H9 (cell line): Measurements from ENCODE around the gene RGS3. TPM values are rescaled to one million over a fixed set of nuclear protein-coding genes. Genes with fewer than 3 reads are reported as not detected.

ENCODE experiments used
- DNase-seq: peaks from one replicate; pipeline ENCODE4 v3.0.0-alpha.2; 2017
- H2AFZ ChIP-seq: one replicate; pipeline ENCODE4 v1.6.1; 2013; ENCODE audit warnings: mild to moderate bottlenecking, low read length, control low read depth, moderate library complexity
- H2AK5ac ChIP-seq: 2 replicates; pipeline ENCODE4 v1.6.1; 2013; ENCODE audit warnings: low read length, control low read depth, mixed read lengths; ENCODE audit not compliant: insufficient read length
- H2BK120ac ChIP-seq: one replicate; pipeline ENCODE4 v1.6.1; 2013; ENCODE audit warnings: low read depth, mild to moderate bottlenecking, low read length, control low read depth, inconsistent platforms; ENCODE audit not compliant: poor library complexity, severe bottlenecking
- H2BK12ac ChIP-seq: 2 replicates; pipeline ENCODE4 v1.6.1; 2013; ENCODE audit warnings: low read length, control low read depth, mixed read lengths, low read depth; ENCODE audit not compliant: insufficient read length
- H2BK15ac ChIP-seq: 2 replicates; pipeline ENCODE4 v1.6.1; 2013; ENCODE audit warnings: low read depth, low read length, control low read depth
- H2BK20ac ChIP-seq: one replicate; pipeline ENCODE4 v1.6.1; 2013; ENCODE audit warnings: low read depth, mild to moderate bottlenecking, low read length, control low read depth, inconsistent platforms; ENCODE audit not compliant: poor library complexity, severe bottlenecking
- H2BK5ac ChIP-seq: 2 replicates; pipeline ENCODE4 v1.6.1; 2013; ENCODE audit warnings: low read length, control low read depth, mixed read lengths; ENCODE audit not compliant: insufficient read length
- H3K14ac ChIP-seq: 2 replicates; pipeline ENCODE4 v1.6.1; 2013; ENCODE audit warnings: low read length, control low read depth; ENCODE audit not compliant: insufficient read depth
- H3K18ac ChIP-seq: 2 replicates; pipeline ENCODE4 v1.6.1; 2013; ENCODE audit warnings: low read depth, mild to moderate bottlenecking, mixed read lengths, low read length, control low read depth; ENCODE audit not compliant: insufficient read length
- H3K23ac ChIP-seq: 2 replicates; pipeline ENCODE4 v1.6.1; 2013; ENCODE audit warnings: low read length, control low read depth, mixed read lengths, low read depth; ENCODE audit not compliant: insufficient read length
- H3K23me2 ChIP-seq: 2 replicates; pipeline ENCODE4 v1.6.1; 2013; ENCODE audit warnings: low read depth, mild to moderate bottlenecking, mixed read lengths, low read length, control low read depth; ENCODE audit not compliant: insufficient read length, poor library complexity, severe bottlenecking
- H3K27ac ChIP-seq: 2 replicates; pipeline ENCODE4 v1.5.1; 2013; ENCODE audit warnings: low read length, control low read depth, mixed read lengths, low read depth; ENCODE audit not compliant: insufficient read length
- H3K27me3 ChIP-seq: 2 replicates; pipeline ENCODE4 v1.6.1; 2013; ENCODE audit warnings: low read length, control low read depth, inconsistent platforms; ENCODE audit not compliant: insufficient read depth
- H3K4ac ChIP-seq: 2 replicates; pipeline ENCODE4 v1.6.1; 2013; ENCODE audit warnings: low read depth, mild to moderate bottlenecking, control low read depth, inconsistent platforms, low read length, moderate library complexity
- H3K4me1 ChIP-seq: 2 replicates; pipeline ENCODE4 v1.6.1; 2013; ENCODE audit warnings: low read length, control low read depth, inconsistent platforms; ENCODE audit not compliant: insufficient read depth
- H3K4me2 ChIP-seq: 2 replicates; pipeline ENCODE4 v1.6.1; 2013; ENCODE audit warnings: low read length, control low read depth, mixed read lengths; ENCODE audit not compliant: insufficient read length, insufficient read depth
- H3K56ac ChIP-seq: 2 replicates; pipeline ENCODE4 v1.6.1; 2013; ENCODE audit warnings: low read depth, mild to moderate bottlenecking, mixed read lengths, low read length, control low read depth; ENCODE audit not compliant: insufficient read length
- H3K79me1 ChIP-seq: 2 replicates; pipeline ENCODE4 v1.6.1; 2013; ENCODE audit warnings: low read depth, mild to moderate bottlenecking, moderate library complexity, low read length, control low read depth, inconsistent platforms; ENCODE audit not compliant: insufficient read depth, poor library complexity, severe bottlenecking
- H3K79me2 ChIP-seq: 2 replicates; pipeline ENCODE4 v1.6.1; 2013; ENCODE audit warnings: low read length, control low read depth, inconsistent platforms; ENCODE audit not compliant: insufficient read depth
- H3K9ac ChIP-seq: 2 replicates; pipeline ENCODE4 v1.6.1; 2013; ENCODE audit warnings: low read length, control low read depth, mixed read lengths; ENCODE audit not compliant: insufficient read length; ENCODE audit errors: extremely low read depth
- H3K9me3 ChIP-seq: one replicate; pipeline ENCODE4 v1.6.1; 2013; ENCODE audit warnings: low read depth, low read length, inconsistent platforms; ENCODE audit not compliant: control insufficient read depth
- H3T11ph ChIP-seq: one replicate; pipeline ENCODE4 v1.6.1; 2013; ENCODE audit warnings: mild to moderate bottlenecking, low read length, control low read depth, inconsistent platforms
- H4K20me1 ChIP-seq: one replicate; pipeline ENCODE4 v1.6.1; 2013; ENCODE audit not compliant: control insufficient read depth, insufficient read length, insufficient read depth
- H4K5ac ChIP-seq: 2 replicates; pipeline ENCODE4 v1.6.1; 2013; ENCODE audit warnings: low read depth, mild to moderate bottlenecking, mixed read lengths, low read length, control low read depth; ENCODE audit not compliant: insufficient read length
- H4K8ac ChIP-seq: replicated peaks from 2 replicates; pipeline ENCODE4 v1.6.1; 2013; ENCODE audit warnings: low read length, control low read depth, mixed read lengths, low read depth; ENCODE audit not compliant: insufficient read length
- H4K91ac ChIP-seq: 2 replicates; pipeline ENCODE4 v1.6.1; 2013; ENCODE audit warnings: low read depth, mild to moderate bottlenecking, moderate library complexity, mixed read lengths, low read length, control low read depth; ENCODE audit not compliant: insufficient read length
- H3K27ac Mint-ChIP-seq, 3 experiments: 2 replicates in 2 of 3; 3 replicates in 1 of 3; pipeline ENCODE4 v1.8.0; 2020 to 2021; ENCODE audit warnings: mixed read lengths in 3 of 3, mild to moderate bottlenecking in 1 of 3, moderate library complexity in 1 of 3
- H3K27me3 Mint-ChIP-seq: 2 replicates; pipeline ENCODE4 v1.8.0; 2021; ENCODE audit warnings: low read depth, mild to moderate bottlenecking, moderate library complexity, mixed read lengths
- H3K36me3 Mint-ChIP-seq, 3 experiments: 2 replicates in 2 of 3; 3 replicates in 1 of 3; pipeline ENCODE4 v1.8.0; 2020 to 2021; ENCODE audit warnings: low read depth in 3 of 3, mixed read lengths in 3 of 3; ENCODE audit not compliant: insufficient read depth in 1 of 3
- H3K4me1 Mint-ChIP-seq, 2 experiments: 2 replicates each; pipeline ENCODE4 v1.8.0; 2020; ENCODE audit warnings: mixed read lengths in 2 of 2
- H3K4me3 Mint-ChIP-seq, 2 experiments: 2 replicates in 1 of 2; 3 replicates in 1 of 2; pipeline ENCODE4 v1.8.0; 2020 to 2021; ENCODE audit warnings: mild to moderate bottlenecking in 2 of 2, mixed read lengths in 2 of 2, moderate library complexity in 1 of 2
- H3K9me3 Mint-ChIP-seq, 2 experiments: 2 replicates in 1 of 2; 3 replicates in 1 of 2; pipeline ENCODE4 v1.8.0; 2020; ENCODE audit warnings: mild to moderate bottlenecking in 2 of 2, mixed read lengths in 2 of 2, moderate library complexity in 1 of 2
- CTCF ChIP-seq: fragments of 200-600 bp; sonication (generic); conservative IDR thresholded peaks from 3 replicates; pipeline ENCODE4 v1.8.0; 2021; ENCODE audit warnings: antibody characterized with exemption, mild to moderate bottlenecking
- WGBS: extraction: QIAGEN DNeasy Blood & Tissue Kit; methylation state at CpG from one replicate; pipeline ENCODE4 v1.1.7; 2013; ENCODE audit warnings: missing lambda C conversion rate, low lambda C conversion rate, mixed read lengths; ENCODE audit not compliant: insufficient read length; ENCODE audit errors: extremely low coverage; 5-methylcytosine and 5-hydroxymethylcytosine counted together
- total RNA-seq: library from RNA; stranded (reverse); gene quantifications from 2 replicates; pipeline ENCODE4 v1.2.1, GENCODE V29; 2021

The RGS3 gene
- total RNA-seq, 1 experiment from 2014 or later, result 13.9 TPM

GRCh38 chr9:113468716-113469448 is 5.4 kb downstream of the RGS3 start:
- Histone ChIP-seq H2AK5ac (no peak overlapping the region), H3K23me2 (peaks cover 3% of the 10 kb centered on the region), H3K27me3 (peaks cover 6% of the 10 kb centered on the region; the same call in 1 of the 2 replicates), H4K20me1 (no peaks in the 10 kb centered on the region), H2BK20ac (no peak overlapping the region), H3K23ac (no peak overlapping the region), H3K27ac (no peak overlapping the region), H4K91ac (no peak overlapping the region), H3K4me1 (no peaks in the 10 kb centered on the region; the same call in 1 of the 2 replicates), H4K5ac (no peak overlapping the region), H3K79me1 (no peaks in the 10 kb centered on the region), H4K8ac (no peak overlapping the region), H3K9ac (no peak overlapping the region), H2BK5ac (no peak overlapping the region), H3K9me3 (no peaks in the 10 kb centered on the region), H2BK120ac (no peak overlapping the region), H2BK15ac (no peak overlapping the region), H3T11ph (no peak overlapping the region), H3K56ac (no peak overlapping the region), H3K4me2 (no peak overlapping the region), H3K4ac (no peak overlapping the region), H3K18ac (no peak overlapping the region), H2BK12ac (no peak overlapping the region), H3K14ac (no peak overlapping the region; the same call in 1 of the 2 replicates), H3K79me2 (no peaks in the 10 kb centered on the region), H2AFZ (no peak overlapping the region)
- Mint-ChIP-seq H3K36me3 (peaks cover 2 to 10% (median 3%) of the 10 kb centered on the region in 3 experiments; a peak in 5 of 7 replicates), H3K27ac (no peak overlapping the region), H3K4me1 (peaks cover 28 to 36% of the 10 kb centered on the region in 2 experiments), H3K9me3 (peaks cover 2 to 8% of the 10 kb centered on the region in 2 experiments; a peak in 2 of 5 replicates), H3K4me3 (no peak overlapping the region), H3K27me3 (peaks cover 13% of the 10 kb centered on the region)
- no CpG with 5 or more reads among the region's 6 CpGs for WGBS
- no peak for DNase-seq
- TF ChIP-seq CTCF, result no peak
